Activated CD4-positive, CD25-positive, alpha-beta regulatory T cell treated with anti-CD3 and anti-CD28 coated beads, Interleukin-2, amount 50 U/mL, for 72 hours (primary cell): ENCODE results near the gene YBX1.
"Not testable (repeated sequence)": the region's sequence is repeated elsewhere in the genome, so short reads cannot be mapped to it uniquely, and the experiment has no call there.

Experiments used
- DNase-seq: peaks from one replicate; pipeline ENCODE4 v3.0.0; 2021

The YBX1 gene

GRCh38 chr1:42681741-42682483 lies at the start of gene YBX1:
TSS of gene YBX1 (plus strand) at chr1:42682418. CDS start at chr1:42682566, 148 bp downstream.
- peak; percentile 95 for DNase-seq

DNA sequence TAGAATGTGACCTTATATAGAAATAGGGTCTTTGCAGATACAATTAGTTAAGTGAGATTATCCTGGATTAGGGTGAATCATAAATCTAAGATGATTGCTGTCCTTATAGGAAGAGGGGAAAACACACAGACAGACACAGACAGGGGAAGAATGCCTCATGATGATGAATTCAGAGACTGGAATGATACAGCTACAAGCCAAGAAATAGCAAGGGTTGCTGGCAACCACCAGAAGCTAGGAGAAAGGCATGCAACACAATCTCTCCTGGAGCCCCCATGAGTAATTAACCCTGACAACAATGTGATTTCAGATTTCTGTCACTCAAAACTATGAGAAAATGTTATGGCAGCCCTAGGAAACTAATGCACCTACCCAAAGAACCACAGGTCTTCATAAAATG lies 43.1 kb upstream of the YBX1 start:
- no peak for DNase-seq

- no peak for DNase-seq
Measured at GRCh38 chr1:42646056-42646455, 36.2 kb upstream of the YBX1 start.

- DNase-seq, result no peak
Measured at GRCh38 chr1:42657201-42657600, 25.0 kb upstream of the YBX1 start.

- DNase-seq, result peak; percentile 95
Measured at GRCh38 chr1:42657981-42658876, 24.0 kb upstream of the YBX1 start, which contains the start of gene PPIH. TSS of gene PPIH (plus strand) at chr1:42658423. CDS start at chr1:42658447, 24 bp downstream.

DNA sequence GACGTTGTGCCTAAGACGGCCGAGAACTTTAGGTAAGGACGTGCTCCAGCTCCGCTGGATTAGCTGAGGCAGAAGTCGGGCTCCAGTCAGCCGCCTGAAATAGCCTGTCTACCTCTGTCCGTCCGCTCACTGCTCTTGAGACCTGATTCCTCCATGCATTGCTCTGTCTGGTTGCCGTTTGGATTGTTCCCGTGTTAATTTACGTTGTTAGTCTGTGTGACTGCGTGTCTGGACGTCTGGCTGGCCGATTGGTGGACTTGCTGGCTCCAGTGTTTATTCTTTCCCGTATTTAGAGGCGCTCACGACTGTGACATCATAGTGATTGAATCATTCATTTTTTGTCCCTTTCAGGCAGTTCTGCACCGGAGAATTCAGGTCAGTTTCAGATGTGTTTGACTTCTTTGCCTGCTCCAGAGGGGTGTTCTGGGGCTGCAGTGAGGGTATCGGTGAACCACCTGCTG lies 23.3 kb upstream of the YBX1 start:
- DNase-seq, result no peak

DNA sequence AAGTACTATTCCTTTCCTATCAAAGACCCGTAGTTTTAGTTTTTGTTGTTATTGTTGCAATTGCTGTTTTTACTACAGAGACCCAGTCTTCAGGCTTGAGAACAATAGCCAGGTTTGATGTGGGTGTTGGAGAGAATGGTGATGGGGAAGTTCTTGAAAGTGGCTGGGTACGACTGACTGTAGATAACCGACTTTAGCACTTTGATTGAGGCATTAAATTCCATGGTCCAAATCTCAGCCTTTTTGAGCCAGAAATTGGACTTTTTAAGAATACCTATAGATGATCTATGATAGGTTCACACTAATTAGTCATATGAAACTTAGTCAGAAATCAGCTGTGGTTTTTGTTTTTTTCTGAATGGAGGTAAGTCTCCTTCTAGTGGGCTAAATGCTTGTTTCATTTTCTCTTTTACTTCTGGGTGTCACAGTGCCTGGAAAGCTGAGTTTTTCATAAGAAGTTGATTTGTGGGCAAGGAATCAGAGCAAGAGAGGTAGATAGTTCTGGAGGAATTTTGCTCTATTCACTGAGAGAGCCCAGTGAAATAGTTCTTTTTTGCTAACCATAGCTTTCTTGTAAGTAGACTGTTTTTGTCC lies 21.2 kb upstream of the YBX1 start:
- DNase-seq, result no peak

- no peak for DNase-seq
Measured at GRCh38 chr1:42669936-42670335, 12.3 kb upstream of the YBX1 start.

- no peak for DNase-seq
Measured at GRCh38 chr1:42670425-42670824, 11.8 kb upstream of the YBX1 start.

DNA sequence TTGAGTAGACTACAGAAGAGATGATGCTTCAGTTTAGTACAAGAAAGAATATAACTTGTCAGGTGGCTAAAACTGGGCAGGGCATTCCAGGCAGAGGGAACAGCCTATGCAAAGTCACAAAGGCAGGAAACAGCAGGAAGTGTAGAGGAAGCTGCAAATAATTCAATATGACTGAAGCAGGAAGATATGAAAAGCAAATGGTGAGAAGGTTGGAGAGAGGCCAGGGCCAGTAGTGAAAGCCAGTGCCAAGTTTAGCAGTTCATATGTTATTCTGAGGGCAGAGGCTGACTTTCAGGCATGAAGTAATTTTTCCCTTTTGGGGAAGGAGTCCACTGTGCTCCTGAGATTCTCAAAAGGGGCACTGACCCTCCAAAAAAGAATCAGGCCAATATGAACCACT lies 8.0 kb upstream of the YBX1 start:
- no peak for DNase-seq

GRCh38 chr1:42674682-42675081 lies 7.5 kb upstream of the YBX1 start:
- DNase-seq, result no peak

DNA sequence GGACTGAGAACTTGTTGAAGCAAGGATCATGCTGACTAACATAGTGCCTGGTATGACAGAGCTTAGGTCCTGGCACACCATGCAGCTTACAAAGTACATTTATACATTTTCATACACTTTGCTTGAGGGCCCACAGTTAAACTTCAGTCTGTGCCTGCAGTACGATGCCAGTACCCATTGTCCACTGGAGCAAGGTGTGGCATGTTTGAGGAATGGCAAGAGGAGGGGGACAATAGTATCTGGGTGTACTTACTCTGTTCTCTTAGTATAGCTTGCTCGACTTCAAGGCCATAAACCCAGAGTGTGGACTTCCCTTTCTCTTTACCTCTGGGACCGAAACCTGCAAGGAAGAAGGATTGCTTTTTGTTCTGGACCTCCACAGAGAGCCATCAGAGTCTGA lies 6.8 kb upstream of the YBX1 start:
- DNase-seq, result no peak

DNA sequence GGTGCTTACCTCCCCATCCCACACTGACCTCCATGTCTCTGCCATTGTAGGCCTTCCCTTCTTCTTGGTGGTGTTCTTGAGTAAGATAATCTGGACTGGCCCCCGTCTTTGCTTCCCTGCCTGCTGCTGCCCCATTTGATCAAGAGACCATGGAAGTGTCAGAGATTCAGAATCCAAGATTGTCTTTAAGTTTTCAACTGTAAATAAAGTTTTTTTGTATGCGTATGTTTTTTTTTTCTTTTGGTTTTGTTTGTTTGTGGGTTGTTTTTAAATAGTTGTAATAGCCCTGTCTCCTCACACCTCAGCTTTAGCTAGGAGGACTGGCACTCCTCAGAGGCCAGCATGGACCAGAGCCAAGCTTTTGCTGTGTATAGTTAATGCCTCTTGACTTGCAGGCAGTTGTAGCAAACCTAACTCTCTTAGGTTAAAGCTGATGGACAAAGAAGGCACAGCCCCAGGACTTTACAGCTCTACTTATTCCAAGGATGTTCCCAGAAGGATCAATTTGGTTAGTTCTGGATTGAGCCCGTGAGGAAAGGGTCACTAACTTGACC lies 5.6 kb upstream of the YBX1 start:
- no peak for DNase-seq

- DNase-seq, result no peak
Measured at GRCh38 chr1:42679364-42679983, 2.7 kb upstream of the YBX1 start.

DNA sequence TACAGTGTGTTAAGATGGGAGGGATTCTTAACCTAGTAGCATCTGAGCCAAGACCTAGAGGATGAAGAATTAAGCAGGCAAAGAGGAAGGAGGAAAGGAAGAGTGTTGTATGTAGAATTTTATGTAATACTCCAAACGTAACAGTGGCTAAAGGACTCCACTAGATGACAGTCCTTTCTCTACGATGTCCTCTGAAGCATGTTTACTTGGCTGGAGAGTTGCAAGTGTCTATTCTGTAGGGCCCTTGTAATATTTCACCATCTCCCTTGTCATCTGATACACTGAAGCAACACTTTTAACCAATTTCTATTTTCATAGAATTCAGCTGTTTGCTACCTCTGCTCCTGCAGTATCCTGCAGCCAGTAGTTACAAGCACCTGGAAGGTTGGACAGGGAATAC lies 2.2 kb upstream of the YBX1 start:
- DNase-seq, result no peak

- no peak for DNase-seq
Measured at GRCh38 chr1:42680921-42681683, 1.1 kb upstream of the YBX1 start.

DNA sequence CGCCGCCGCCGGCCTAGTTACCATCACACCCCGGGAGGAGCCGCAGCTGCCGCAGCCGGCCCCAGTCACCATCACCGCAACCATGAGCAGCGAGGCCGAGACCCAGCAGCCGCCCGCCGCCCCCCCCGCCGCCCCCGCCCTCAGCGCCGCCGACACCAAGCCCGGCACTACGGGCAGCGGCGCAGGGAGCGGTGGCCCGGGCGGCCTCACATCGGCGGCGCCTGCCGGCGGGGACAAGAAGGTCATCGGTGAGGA lies 193 bp downstream of the YBX1 start:
- DNase-seq, result not testable (repeated sequence)

GRCh38 chr1:42682739-42683531 lies 717 bp downstream of the YBX1 start:
- peak; percentile 78 for DNase-seq

DNA sequence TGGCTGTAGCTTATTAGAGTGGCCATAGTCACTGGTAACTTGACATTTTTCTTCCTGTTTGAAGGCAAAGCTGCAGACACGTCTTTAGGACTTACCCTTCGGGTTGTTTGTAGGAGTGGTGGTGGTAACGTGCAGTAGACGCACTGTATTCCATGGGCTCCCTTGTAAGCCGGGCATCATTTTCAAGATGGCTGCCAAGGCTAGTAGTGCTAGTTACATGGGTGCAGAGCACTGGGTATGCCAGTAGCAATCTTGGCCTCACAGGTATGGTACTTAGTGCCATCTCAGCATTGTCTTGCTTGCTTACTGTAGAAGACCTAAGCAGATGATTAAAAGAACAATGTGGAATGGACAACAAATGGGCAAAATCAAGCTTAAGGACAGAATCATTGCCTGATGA lies 1.9 kb downstream of the YBX1 start:
- DNase-seq, result no peak

GRCh38 chr1:42686418-42686817 lies 4.2 kb downstream of the YBX1 start:
- DNase-seq, result no peak

DNA sequence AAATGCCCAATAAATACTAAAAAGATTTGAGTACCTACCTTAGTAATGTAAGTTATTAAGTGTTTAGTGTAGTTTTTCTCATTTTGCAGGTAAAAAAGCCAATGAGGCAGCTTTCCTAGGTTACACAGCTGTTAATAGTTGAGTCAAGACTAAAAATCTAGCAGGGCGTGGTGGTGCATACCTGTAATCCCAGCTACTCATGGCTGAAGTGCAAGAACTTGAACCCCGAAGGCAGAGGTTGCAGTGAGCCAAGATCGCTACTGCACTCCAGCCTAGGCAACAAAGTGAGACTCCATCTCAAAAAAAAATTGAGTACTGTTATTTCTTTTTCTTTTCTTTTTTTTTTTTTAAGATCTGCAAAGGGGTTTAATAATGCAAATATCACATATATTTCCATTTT lies 7.7 kb downstream of the YBX1 start:
- DNase-seq, result no peak
